DND-41 (cell line): ENCODE results near the gene NKAIN2.

Experiments used
- EZH2 ChIP-seq: IDR thresholded peaks from 3 replicates; pipeline ENCODE4 v1.6.1; 2012; ENCODE audit warnings: borderline replicate concordance, low read depth, mild to moderate bottlenecking, moderate library complexity, low read length, inconsistent platforms; ENCODE audit not compliant: severe bottlenecking
- TF ChIP-seq, protein P1 (sequence below): IDR thresholded peaks from 2 replicates; pipeline ENCODE4 v1.5.1; 2012; ENCODE audit warnings: borderline replicate concordance, low read length, moderate library complexity, mild to moderate bottlenecking; ENCODE audit not compliant: poor library complexity, severe bottlenecking; ENCODE audit errors: extremely low read depth

DNA sequence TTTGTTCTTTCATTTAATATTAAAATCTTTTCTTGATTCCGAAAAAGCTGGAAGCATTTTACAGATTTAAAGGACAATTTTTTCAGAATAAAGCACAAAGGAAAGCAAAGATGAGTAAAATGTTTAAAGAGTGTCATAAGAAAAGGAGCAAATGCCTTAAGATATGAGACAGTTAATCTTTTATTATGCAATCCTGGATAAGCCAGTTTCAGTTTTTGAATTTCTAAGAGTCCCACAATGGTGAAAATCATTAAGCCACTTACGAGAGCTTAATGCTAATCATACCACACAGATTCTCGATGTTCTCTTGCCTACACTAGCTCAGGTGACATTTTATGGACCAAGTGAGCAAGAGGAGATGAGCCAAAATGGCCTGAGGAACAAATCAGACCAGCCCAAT lies 1054.9 kb downstream of the NKAIN2 start:
- TF ChIP-seq, protein P1, sequence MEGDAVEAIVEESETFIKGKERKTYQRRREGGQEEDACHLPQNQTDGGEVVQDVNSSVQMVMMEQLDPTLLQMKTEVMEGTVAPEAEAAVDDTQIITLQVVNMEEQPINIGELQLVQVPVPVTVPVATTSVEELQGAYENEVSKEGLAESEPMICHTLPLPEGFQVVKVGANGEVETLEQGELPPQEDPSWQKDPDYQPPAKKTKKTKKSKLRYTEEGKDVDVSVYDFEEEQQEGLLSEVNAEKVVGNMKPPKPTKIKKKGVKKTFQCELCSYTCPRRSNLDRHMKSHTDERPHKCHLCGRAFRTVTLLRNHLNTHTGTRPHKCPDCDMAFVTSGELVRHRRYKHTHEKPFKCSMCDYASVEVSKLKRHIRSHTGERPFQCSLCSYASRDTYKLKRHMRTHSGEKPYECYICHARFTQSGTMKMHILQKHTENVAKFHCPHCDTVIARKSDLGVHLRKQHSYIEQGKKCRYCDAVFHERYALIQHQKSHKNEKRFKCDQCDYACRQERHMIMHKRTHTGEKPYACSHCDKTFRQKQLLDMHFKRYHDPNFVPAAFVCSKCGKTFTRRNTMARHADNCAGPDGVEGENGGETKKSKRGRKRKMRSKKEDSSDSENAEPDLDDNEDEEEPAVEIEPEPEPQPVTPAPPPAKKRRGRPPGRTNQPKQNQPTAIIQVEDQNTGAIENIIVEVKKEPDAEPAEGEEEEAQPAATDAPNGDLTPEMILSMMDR = no peak
- no peak for TF ChIP-seq EZH2
